Activated CD4-positive, alpha-beta memory T cell treated with anti-CD3 and anti-CD28 coated beads for 36 hours (primary cell): ENCODE measurements around the gene LRP1. TPM values are rescaled to one million over a fixed set of nuclear protein-coding genes. Genes with fewer than 3 reads are reported as not detected.
A peak's percentile ranks its signal among the peaks of the same experiment; 100 is the strongest.

Experiments used
- CTCF ChIA-PET: fragments of 350-600 bp; sonication (Branson Sonifier 250); formaldehyde crosslinking; loops from one replicate; lab custom pipeline; 2021; ENCODE audit warnings: antibody characterized with exemption, inconsistent platforms; lab: Charles Lee
- POLR2A ChIA-PET: fragments of 350-600 bp; sonication (Branson Sonifier 250); formaldehyde crosslinking; loops from one replicate; lab custom pipeline; 2021; ENCODE audit warnings: antibody characterized with exemption; lab: Charles Lee
- DNase-seq: peaks from one replicate; pipeline ENCODE4 v3.0.0-alpha.2; 2020
- H3K27ac Mint-ChIP-seq: one replicate; pipeline ENCODE4 v1.8.0; 2021; ENCODE audit warnings: mixed read lengths
- H3K27me3 Mint-ChIP-seq: one replicate; pipeline ENCODE4 v1.8.0; 2021; ENCODE audit warnings: mixed read lengths
- H3K36me3 Mint-ChIP-seq: one replicate; pipeline ENCODE4 v1.8.0; 2021; ENCODE audit warnings: mixed read lengths
- H3K4me1 Mint-ChIP-seq: one replicate; pipeline ENCODE4 v1.8.0; 2021; ENCODE audit warnings: low read depth, mixed read lengths
- H3K4me3 Mint-ChIP-seq: one replicate; pipeline ENCODE4 v1.8.0; 2021; ENCODE audit warnings: mild to moderate bottlenecking, mixed read lengths
- H3K9me3 Mint-ChIP-seq: one replicate; pipeline ENCODE4 v1.8.0; 2021; ENCODE audit warnings: mixed read lengths
- intact Hi-C: fragments of 100-400 bp; cut with micrococcal nuclease; formaldehyde crosslinking; loops from one replicate; pipeline ENCODE4 v1.15.1; 2023
- total RNA-seq, 2 experiments: library from RNA; stranded (reverse); gene quantifications; one replicate each; pipeline ENCODE4 v1.2.3, GENCODE V29; 2021

The LRP1 gene
- total RNA-seq, 2 experiments from 2014 or later: 1.4 TPM

GRCh38 chr12:57088354-57089270 is 39.7 kb upstream of the LRP1 start, which contains the start of gene NAB2:
Gene NAB2 (plus strand): TSS chr12:57089114. CDS start chr12:57089272, 158 bp downstream.
- ChIA-PET CTCF (interaction anchor here (1.0 to 14.4 kb wide), 3 partner anchors 14 to 36 kb away, joined by 3 to 251 read pairs (median 25); partner anchors contain the start of genes NEMP1 and STAT6), POLR2A (interaction anchor here (0.6 to 6.7 kb wide), 9 partner anchors 8 to 403 kb away, joined by 3 to 52 read pairs (median 4); partner anchors contain the start of genes NEMP1 and STAT6)
- Mint-ChIP-seq H3K4me3 (peak within 1 kb of the TSS; percentile 91), H3K27me3 (no peaks in the 10 kb centered on the region), H3K36me3 (peaks cover 36% of the 10 kb centered on the region), H3K9me3 (no peaks in the 10 kb centered on the region), H3K4me1 (peaks cover 60% of the 10 kb centered on the region), H3K27ac (peak within 1 kb of the TSS; percentile 95)
- DNase-seq: peak; percentile 92
- intact Hi-C loops: loop anchor here (1.0 to 5.0 kb wide), 3 partner anchors 24 to 451 kb away; partner anchors contain the start of gene SHMT2

- Mint-ChIP-seq H3K36me3 (peaks cover 39% of the 10 kb centered on the region), H3K4me1 (peaks cover 65% of the 10 kb centered on the region), H3K27me3 (no peaks in the 10 kb centered on the region), H3K4me3 (peak overlapping the region; percentile 91), H3K9me3 (no peaks in the 10 kb centered on the region), H3K27ac (peak overlapping the region; percentile 84)
- CTCF ChIA-PET: interaction anchor here (1.0 to 14.4 kb wide), 6 partner anchors 15 to 87 kb away, joined by 4 to 251 read pairs (median 31); partner anchors contain the start of genes NEMP1 and STAT6
- peak; percentile 58 for DNase-seq
- POLR2A ChIA-PET: interaction anchor here (0.7 to 6.7 kb wide), 5 partner anchors 10 to 21 kb away, joined by 3 to 52 read pairs (median 6); partner anchors contain the start of genes NEMP1 and STAT6
- intact Hi-C loops: loop anchor here (5.0 kb wide), 2 partner anchors 138 to 452 kb away; partner anchors contain the start of gene SHMT2
Observed at GRCh38 chr12:57089271-57090245, 38.7 kb upstream of the LRP1 start.

- peaks cover 64% of the 10 kb centered on the region for H3K4me1 Mint-ChIP-seq
- no peaks in the 10 kb centered on the region for H3K27me3 Mint-ChIP-seq
- H3K4me3 Mint-ChIP-seq: peak overlapping the region; percentile 91
- ChIA-PET CTCF (interaction anchor here (1.0 to 14.4 kb wide), 5 partner anchors 16 to 88 kb away, joined by 4 to 251 read pairs (median 37); partner anchors contain the start of genes NEMP1 and STAT6), POLR2A (interaction anchor here (1.3 to 6.7 kb wide), 4 partner anchors 9 to 21 kb away, joined by 4 to 52 read pairs (median 24); partner anchors contain the start of genes NEMP1 and STAT6)
- H3K9me3 Mint-ChIP-seq: no peaks in the 10 kb centered on the region
- DNase-seq: no peak
- peaks cover 46% of the 10 kb centered on the region for H3K36me3 Mint-ChIP-seq
- intact Hi-C loops: no loop called here
- peak overlapping the region; percentile 55 for H3K27ac Mint-ChIP-seq
Observed at GRCh38 chr12:57090490-57090889, 37.8 kb upstream of the LRP1 start.

- DNase-seq: peak; percentile 11
- Mint-ChIP-seq H3K9me3 (no peaks in the 10 kb centered on the region), H3K4me3 (peak overlapping the region; percentile 91), H3K4me1 (peaks cover 58% of the 10 kb centered on the region), H3K27ac (peak overlapping the region; percentile 55), H3K36me3 (peaks cover 49% of the 10 kb centered on the region), H3K27me3 (no peaks in the 10 kb centered on the region)
- ChIA-PET POLR2A (interaction anchor here (2.0 to 9.6 kb wide), 4 partner anchors 8 to 20 kb away, joined by 6 to 83 read pairs (median 48); partner anchors contain the start of genes NEMP1 and STAT6), CTCF (interaction anchor here (1.6 to 14.4 kb wide), 6 partner anchors 16 to 33 kb away, joined by 7 to 251 read pairs (median 22); partner anchors contain the start of genes NEMP1 and STAT6)
- intact Hi-C loops: no loop called here
Observed at GRCh38 chr12:57090924-57091637, 37.2 kb upstream of the LRP1 start.

GRCh38 chr12:57091638-57092528 is 36.4 kb upstream of the LRP1 start:
- intact Hi-C loops: loop anchor here (2.0 kb wide), 1 partner anchor 13 kb away; the partner anchor contains the start of gene NEMP1
- Mint-ChIP-seq H3K9me3 (no peaks in the 10 kb centered on the region), H3K36me3 (peaks cover 49% of the 10 kb centered on the region), H3K27me3 (no peaks in the 10 kb centered on the region), H3K4me1 (peaks cover 53% of the 10 kb centered on the region), H3K4me3 (peak overlapping the region; percentile 41), H3K27ac (peak overlapping the region; percentile 92)
- DNase-seq: peak; percentile 9
- ChIA-PET POLR2A (interaction anchor here (0.7 to 9.6 kb wide), 5 partner anchors 13 to 29 kb away, joined by 3 to 83 read pairs (median 6); partner anchors contain the start of genes NEMP1 and STAT6), CTCF (interaction anchor here (0.6 to 14.4 kb wide), 13 partner anchors 14 to 90 kb away, joined by 3 to 251 read pairs (median 6); partner anchors contain the start of genes NEMP1 and STAT6)

- H3K36me3 Mint-ChIP-seq: peaks cover 54% of the 10 kb centered on the region
Observed at GRCh38 chr12:57092529-57092862, 35.8 kb upstream of the LRP1 start.

GRCh38 chr12:57092876-57093414 is 35.3 kb upstream of the LRP1 start:
- Mint-ChIP-seq H3K4me3 (peak overlapping the region; percentile 69), H3K9me3 (no peaks in the 10 kb centered on the region), H3K36me3 (peaks cover 55% of the 10 kb centered on the region), H3K27ac (peak overlapping the region; percentile 92), H3K4me1 (peaks cover 57% of the 10 kb centered on the region), H3K27me3 (no peaks in the 10 kb centered on the region)
- ChIA-PET CTCF (interaction anchor here (0.7 to 14.4 kb wide), 13 partner anchors 16 to 91 kb away, joined by 3 to 251 read pairs (median 6); partner anchors contain the start of genes NEMP1 and STAT6), POLR2A (interaction anchor here (0.5 to 9.6 kb wide), 6 partner anchors 10 to 24 kb away, joined by 3 to 83 read pairs (median 6); partner anchors contain the start of genes NEMP1 and STAT6)
- DNase-seq: no peak
- intact Hi-C loops: loop anchor here (1.0 to 2.0 kb wide), 3 partner anchors 14 to 85 kb away; partner anchors contain the start of gene NEMP1

More at GRCh38 chr12:57092529-57092862, 35.8 kb upstream of the LRP1 start:
- Mint-ChIP-seq H3K4me1 (peaks cover 57% of the 10 kb centered on the region), H3K27ac (peak overlapping the region; percentile 92), H3K9me3 (no peaks in the 10 kb centered on the region), H3K27me3 (no peaks in the 10 kb centered on the region), H3K4me3 (peak overlapping the region; percentile 41)
- ChIA-PET CTCF (interaction anchor here (0.6 to 14.4 kb wide), 14 partner anchors 14 to 91 kb away, joined by 3 to 251 read pairs (median 6); partner anchors contain the start of genes NEMP1 and STAT6), POLR2A (interaction anchor here (0.5 to 9.6 kb wide), 6 partner anchors 13 to 29 kb away, joined by 3 to 83 read pairs (median 6); partner anchors contain the start of genes NEMP1 and STAT6)
- DNase-seq: peak; percentile 11
- intact Hi-C loops: loop anchor here (2.0 kb wide), 1 partner anchor 14 kb away; the partner anchor contains the start of gene NEMP1

GRCh38 chr12:57093415-57094207 is 34.7 kb upstream of the LRP1 start:
- ChIA-PET CTCF (interaction anchor here (0.7 to 14.4 kb wide), 18 partner anchors 10 to 92 kb away, joined by 3 to 251 read pairs (median 5); partner anchors contain the start of genes NEMP1 and STAT6), POLR2A (interaction anchor here (0.7 to 9.6 kb wide), 8 partner anchors 10 to 965 kb away, joined by 3 to 83 read pairs (median 4); partner anchors contain the start of gene STAT6)
- intact Hi-C loops: loop anchor here (1.0 to 2.0 kb wide), 3 partner anchors 15 to 85 kb away; partner anchors contain the start of gene NEMP1
- peak overlapping the region; percentile 69 for H3K4me3 Mint-ChIP-seq
- H3K27me3 Mint-ChIP-seq: no peaks in the 10 kb centered on the region
- DNase-seq: peak; percentile 88
- no peaks in the 10 kb centered on the region for H3K9me3 Mint-ChIP-seq
- H3K27ac Mint-ChIP-seq: peak overlapping the region; percentile 92
- H3K36me3 Mint-ChIP-seq: peaks cover 61% of the 10 kb centered on the region
- H3K4me1 Mint-ChIP-seq: peaks cover 57% of the 10 kb centered on the region
